A549 (cell line): ENCODE data around the gene RNASE7. TPM values are rescaled to one million over a fixed set of nuclear protein-coding genes. Genes with fewer than 3 reads are reported as not detected.
A peak's percentile ranks its signal among the peaks of the same experiment; 100 is the strongest.

ENCODE experiments used
- ATAC-seq, 2 experiments: fragments of 200-7000 bp in 1 of 2; fragments of >200 bp in 1 of 2; cut with Nextera tagmentation in 1 of 2; cut with Tn5 transposase in 1 of 2; 3 replicates each; pipeline versions ENCODE4 v1.8.0 to v1.9.1; 2018 to 2020; ENCODE audit warnings: mild to moderate bottlenecking in 1 of 2, moderate library complexity in 1 of 2
- CTCF ChIA-PET: fragments of 300-600 bp; sonication (Branson Sonifier 250); formaldehyde crosslinking; extraction: SDS; loops from one replicate; lab custom pipeline; 2021; ENCODE audit warnings: antibody characterized with exemption, inconsistent platforms; lab: Yijun Ruan, JAX
- POLR2A ChIA-PET: fragments of 350-600 bp; formaldehyde crosslinking; extraction: SDS; loops from one replicate; lab custom pipeline; 2021; ENCODE audit warnings: antibody characterized with exemption, inconsistent platforms; lab: Yijun Ruan, JAX
- DNase-seq, 2 experiments: peaks; one replicate each; pipeline versions ENCODE4 v3.0.0 to v3.0.0-alpha.2; 2011 to 2016; ENCODE audit warnings: low read depth in 1 of 2, low spot score in 1 of 2
- FAIRE-seq: peaks from 2 replicates; lab custom pipeline; 2011; peaks lifted over from hg19 to GRCh38; lab: Jason Lieb, UNC
- H3K27ac ChIP-seq, 2 experiments: fragments of >200 bp; sonication (Bioruptor Twin); formaldehyde crosslinking; 3 replicates each; pipeline ENCODE4 v1.5.1; 2016 to 2017
- H3K4me1 ChIP-seq: fragments of >200 bp; sonication (Bioruptor Twin); formaldehyde crosslinking; 3 replicates; pipeline ENCODE4 v1.6.1; 2016
- H3K4me2 ChIP-seq: fragments of >200 bp; sonication (Bioruptor Twin); formaldehyde crosslinking; 3 replicates; pipeline ENCODE4 v1.6.1; 2016
- H3K4me3 ChIP-seq: fragments of >200 bp; sonication (Bioruptor Twin); formaldehyde crosslinking; 3 replicates; pipeline ENCODE4 v1.5.1; 2016
- H3K9me3 ChIP-seq: fragments of >200 bp; sonication (Bioruptor Twin); formaldehyde crosslinking; 3 replicates; pipeline ENCODE4 v1.6.1; 2016
- CBX2 ChIP-seq: fragments of 200-600 bp; sonication (generic); IDR thresholded peaks from 2 replicates; pipeline ENCODE4 v1.6.1; 2016; ENCODE audit warnings: low read depth, mild to moderate bottlenecking, borderline replicate concordance
- CEBPB ChIP-seq, 2 experiments: fragments of >200 bp in 1 of 2; sonication (Bioruptor Twin) in 1 of 2; formaldehyde crosslinking in 1 of 2; IDR thresholded peaks; 2 replicates each; pipeline ENCODE4 v1.6.1; 2012 to 2016
- CTCF ChIP-seq: fragments of >200 bp; sonication (Bioruptor Twin); formaldehyde crosslinking; IDR thresholded peaks from 3 replicates; pipeline ENCODE4 v1.5.1; 2016
- E2F6 ChIP-seq: IDR thresholded peaks from 2 replicates; pipeline ENCODE4 v1.6.1; 2012; ENCODE audit warnings: low read depth, borderline replicate concordance
- EHF ChIP-seq: fragments of 250-450 bp; sonication (Bioruptor Pico); IDR thresholded peaks from 2 replicates; pipeline ENCODE4 v1.5.0; 2020; ENCODE audit warnings: mild to moderate bottlenecking
- ELK1 ChIP-seq: fragments of 150-350 bp; IDR thresholded peaks from 2 replicates; pipeline ENCODE4 v1.6.1; 2014; ENCODE audit warnings: low read depth, mild to moderate bottlenecking, low read length
- FOSB ChIP-seq: fragments of 250-450 bp; sonication (Bioruptor Pico); IDR thresholded peaks from 2 replicates; pipeline ENCODE4 v1.5.0; 2020; ENCODE audit warnings: mild to moderate bottlenecking, moderate library complexity
- HDAC2 ChIP-seq: fragments of 200-600 bp; sonication (generic); IDR thresholded peaks from 2 replicates; pipeline ENCODE4 v1.6.1; 2016
- JUN ChIP-seq, 2 experiments: fragments of >200 bp; sonication (Bioruptor Twin); formaldehyde crosslinking; IDR thresholded peaks; 2 replicates in 1 of 2; 3 replicates in 1 of 2; pipeline ENCODE4 v1.6.1; 2016 to 2017
- JUNB ChIP-seq: fragments of >200 bp; sonication (Bioruptor Twin); formaldehyde crosslinking; IDR thresholded peaks from 2 replicates; pipeline ENCODE4 v1.6.1; 2016
- KDM1A ChIP-seq: fragments of 200-600 bp; sonication (generic); IDR thresholded peaks from 2 replicates; pipeline ENCODE4 v1.6.1; 2016; ENCODE audit warnings: low read depth, mild to moderate bottlenecking
- MAFK ChIP-seq: fragments of 450-650 bp; IDR thresholded peaks from 2 replicates; pipeline ENCODE4 v1.6.1; 2014; ENCODE audit not compliant: partially characterized antibody
- MAX ChIP-seq: IDR thresholded peaks from 2 replicates; pipeline ENCODE4 v1.6.1; 2012
- MYC ChIP-seq: IDR thresholded peaks from 2 replicates; pipeline ENCODE4 v1.6.1; 2012; ENCODE audit warnings: mild to moderate bottlenecking, inconsistent platforms, low read length, improper control_type of control experiment, borderline replicate concordance
- NFE2L2 ChIP-seq: fragments of 150-350 bp; conservative IDR thresholded peaks from 2 replicates; pipeline ENCODE4 v1.6.1; 2014; ENCODE audit warnings: low read length
- NR3C1 ChIP-seq: fragments of >200 bp; sonication (Bioruptor Twin); formaldehyde crosslinking; IDR thresholded peaks from 3 replicates; pipeline ENCODE4 v1.6.1; 2017
- RAD21 ChIP-seq, 2 experiments: fragments of >200 bp in 1 of 2; sonication (Bioruptor Twin) in 1 of 2; formaldehyde crosslinking in 1 of 2; IDR thresholded peaks in 1 of 2; conservative IDR thresholded peaks in 1 of 2; 2 replicates in 1 of 2; 3 replicates in 1 of 2; pipeline ENCODE4 v1.6.1; 2012 to 2018; ENCODE audit warnings: inconsistent platforms in 1 of 2
- RARB ChIP-seq: fragments of 250-450 bp; sonication (Bioruptor Pico); IDR thresholded peaks from 2 replicates; pipeline ENCODE4 v1.8.0; 2021; ENCODE audit warnings: mild to moderate bottlenecking, moderate library complexity
- RCOR1 ChIP-seq: fragments of 150-350 bp; IDR thresholded peaks from 2 replicates; pipeline ENCODE4 v1.6.1; 2014; ENCODE audit warnings: antibody characterized with exemption, low read length, low read depth
- RNF2 ChIP-seq: fragments of 200-600 bp; sonication (generic); IDR thresholded peaks from 2 replicates; pipeline ENCODE4 v1.6.1; 2016; ENCODE audit warnings: low read depth, mild to moderate bottlenecking, antibody characterized with exemption, moderate library complexity, borderline replicate concordance
- SMC3 ChIP-seq: fragments of >200 bp; sonication (Bioruptor Twin); formaldehyde crosslinking; IDR thresholded peaks from 3 replicates; pipeline ENCODE4 v1.6.1; 2018; ENCODE audit warnings: inconsistent platforms
- SREBF2 ChIP-seq: fragments of 450-650 bp; IDR thresholded peaks from 2 replicates; pipeline ENCODE4 v1.6.1; 2014; ENCODE audit warnings: mild to moderate bottlenecking, moderate library complexity
- USF2 ChIP-seq: fragments of 450-650 bp; IDR thresholded peaks from 2 replicates; pipeline ENCODE4 v1.6.1; 2014; ENCODE audit warnings: antibody characterized with exemption
- ZC3H11A ChIP-seq: fragments of 450-650 bp; IDR thresholded peaks from 2 replicates; pipeline ENCODE4 v1.6.1; 2014; ENCODE audit warnings: antibody characterized with exemption, mild to moderate bottlenecking
- ZFP36 ChIP-seq: fragments of 450-650 bp; IDR thresholded peaks from 2 replicates; pipeline ENCODE4 v1.6.1; 2014; ENCODE audit warnings: borderline replicate concordance; ENCODE audit not compliant: partially characterized antibody
- ZSCAN20 ChIP-seq: fragments of 250-450 bp; sonication (Bioruptor Pico); IDR thresholded peaks from 2 replicates; pipeline ENCODE4 v1.8.0; 2022; ENCODE audit warnings: mild to moderate bottlenecking, moderate library complexity
- WGBS: methylation state at CpG from one replicate; pipeline ENCODE4 v1.1.6; 2017; ENCODE audit errors: missing lambda C conversion rate; 5-methylcytosine and 5-hydroxymethylcytosine counted together
- polyA plus RNA-seq, 4 experiments: library from polyadenylated mRNA; depleted of rRNA in 3 of 4; stranded (reverse); fragments of >200 nt; fragmentation: RNase III in 1 of 4; extraction: RNeasy Plus Mini Kit Qiagen cat#74134 plus additional on column Dnase treatment in 1 of 4; gene quantifications; 2 replicates in 3 of 4; 3 replicates in 1 of 4; pipeline ENCODE4 v1.2.3, GENCODE V29; 2011 to 2017

RNASE7 gene
- polyA plus RNA-seq, 2 of the 4 experiments (the other 2 are of a cell fraction) = not detected

GRCh38 chr14:21091821-21092272 lies 49.7 kb downstream of the RNASE7 start:
- POLR2A ChIA-PET = interaction anchor here (0.8 to 2.6 kb wide), 3 partner anchors 12 to 77 kb away, joined by 3 to 19 read pairs (median 3); no protein-coding TSS in a partner anchor
- peak overlapping the region in 1 of 2 experiments; percentile 49; a peak in 3 of 6 replicates for H3K27ac ChIP-seq
- DNase-seq = no peak

GRCh38 chr14:21092273-21093011 lies 50.3 kb downstream of the RNASE7 start:
- FAIRE-seq (peak; percentile 59), ATAC-seq (peak; percentile 52 to 87), DNase-seq (peak; percentile 74 to 83)
- H3K4me1 ChIP-seq = peaks cover 41% of the 10 kb centered on the region
- H3K4me2 ChIP-seq = no peak overlapping the region
- no peak overlapping the region for H3K4me3 ChIP-seq
- ChIA-PET POLR2A (interaction anchor here (0.8 to 2.6 kb wide), 3 partner anchors 11 to 78 kb away, joined by 3 to 19 read pairs (median 3); no protein-coding TSS in a partner anchor), CTCF (interaction anchor here (0.7 to 13.7 kb wide), 48 partner anchors 13 to 431 kb away, joined by 3 to 369 read pairs (median 5); partner anchors contain the start of genes ARHGEF40, RNASE13, RNASE7 and RNASE8)
- H3K9me3 ChIP-seq = no peaks in the 10 kb centered on the region
- 29% methylated on average over 42 of the region's 59 CpGs for WGBS
- H3K27ac ChIP-seq = peak overlapping the region in 1 of 2 experiments; percentile 49; a peak in 3 of 6 replicates
- TF ChIP-seq RNF2 (no peak), KDM1A (no peak), ZSCAN20 (no peak), SREBF2 (no peak), RAD21 (conservative IDR thresholded peaks at IDR 0.05 in 1 of 2, IDR thresholded peaks at IDR 0.05 in 1 of 2) (peak; percentile 92 to 95), ZC3H11A (no peak), RARB (no peak), JUN (IDR thresholded peaks at IDR 0.05) (peak in 1 of 2 experiments; percentile 42; a peak in 1 of 5 replicates), E2F6 (no peak), EHF (no peak), RCOR1 (no peak), JUNB (no peak), ZFP36 (no peak), SMC3 (peak; percentile 98), MAX (peak; percentile 79), NR3C1 (no peak), CEBPB (IDR thresholded peaks at IDR 0.05) (no peak), FOSB (no peak), USF2 (no peak), MYC (peak; percentile 36; the same call in 1 of the 2 replicates), NFE2L2 (no peak), ELK1 (no peak), MAFK (peak; percentile 20), CBX2 (no peak), HDAC2 (no peak)

More at GRCh38 chr14:21091821-21092272, 49.7 kb downstream of the RNASE7 start:
- Histone ChIP-seq H3K4me1 (peaks cover 35% of the 10 kb centered on the region), H3K4me3 (no peak overlapping the region), H3K4me2 (no peak overlapping the region), H3K9me3 (no peaks in the 10 kb centered on the region)
- ATAC-seq (peak in 1 of 2 experiments; percentile 2; a peak in 2 of 6 replicates), FAIRE-seq (no peak)
- WGBS = 92% methylated on average over 35 of the region's 42 CpGs
- TF ChIP-seq CTCF = no peak
- CTCF ChIA-PET = interaction anchor here (0.6 to 13.7 kb wide), 43 partner anchors 14 to 431 kb away, joined by 3 to 369 read pairs (median 6); partner anchors contain the start of genes ARHGEF40, RNASE13, RNASE7 and RNASE8
